Naive thymus-derived CD4-positive, alpha-beta T cell (primary cell): ENCODE results near the gene ANXA2. TPM values are rescaled to one million over a fixed set of nuclear protein-coding genes. Genes with fewer than 3 reads are reported as not detected.
A peak's percentile ranks its signal among the peaks of the same experiment; 100 is the strongest.

Experiments
- ATAC-seq: fragments of 150-1000 bp; cut with Tn5 transposase; 2 replicates; pipeline ENCODE4 v1.10.0; 2021; ENCODE audit warnings: mild to moderate bottlenecking, moderate library complexity
- CTCF ChIA-PET: fragments of 350-600 bp; sonication (Branson Sonifier 250); formaldehyde crosslinking; loops from one replicate; lab custom pipeline; 2021; ENCODE audit warnings: antibody characterized with exemption; lab: Charles Lee
- POLR2A ChIA-PET: fragments of 350-600 bp; sonication (Branson Sonifier 250); formaldehyde crosslinking; loops from one replicate; lab custom pipeline; 2021; ENCODE audit warnings: antibody characterized with exemption, inconsistent platforms; lab: Charles Lee
- DNase-seq, 9 donors: peaks; one replicate each; pipeline versions ENCODE4 v3.0.0 to v3.0.0-alpha.2; 2020 to 2022; ENCODE audit warnings: mixed read lengths in 1 of 9
- H3K27ac ChIP-seq: one replicate; pipeline ENCODE4 v1.7.0; 2013; ENCODE audit warnings: mild to moderate bottlenecking, low read depth, low read length, moderate library complexity
- H3K27me3 ChIP-seq, 2 donors: one replicate each; pipeline ENCODE4 v1.7.0; 2013; ENCODE audit warnings: low read length in 2 of 2, mild to moderate bottlenecking in 2 of 2, moderate library complexity in 2 of 2; ENCODE audit not compliant: control insufficient read depth in 2 of 2, insufficient read depth in 2 of 2
- H3K36me3 ChIP-seq, 3 experiments: 1 replicate in 2 of 3; 2 replicates in 1 of 3; pipeline ENCODE4 v1.7.0; 2013; ENCODE audit warnings: low read length in 3 of 3, mild to moderate bottlenecking in 3 of 3, moderate library complexity in 1 of 3; ENCODE audit not compliant: insufficient read depth in 3 of 3, control insufficient read depth in 2 of 3
- H3K4me1 ChIP-seq, 2 donors: one replicate each; pipeline ENCODE4 v1.7.0; 2013; ENCODE audit warnings: low read length in 2 of 2, mild to moderate bottlenecking in 2 of 2, moderate library complexity in 1 of 2; ENCODE audit not compliant: control insufficient read depth in 2 of 2, insufficient read depth in 2 of 2
- H3K4me3 ChIP-seq: 2 replicates; pipeline ENCODE4 v1.7.0; 2013; ENCODE audit warnings: mild to moderate bottlenecking, low read length
- H3K9me3 ChIP-seq, 3 experiments: 1 replicate in 2 of 3; 2 replicates in 1 of 3; pipeline ENCODE4 v1.7.0; 2013; ENCODE audit warnings: low read length in 3 of 3; ENCODE audit not compliant: control insufficient read depth in 2 of 3
- H3K27ac Mint-ChIP-seq, 9 donors: one replicate each; pipeline ENCODE4 v1.8.0; 2020 to 2022; ENCODE audit warnings: mixed read lengths in 9 of 9, mild to moderate bottlenecking in 8 of 9, moderate library complexity in 5 of 9, inconsistent platforms in 2 of 9
- H3K27me3 Mint-ChIP-seq, 5 donors: one replicate each; pipeline ENCODE4 v1.8.0; 2021 to 2022; ENCODE audit warnings: mixed read lengths in 5 of 5, mild to moderate bottlenecking in 1 of 5
- H3K36me3 Mint-ChIP-seq, 5 donors: one replicate each; pipeline ENCODE4 v1.8.0; 2020 to 2022; ENCODE audit warnings: mixed read lengths in 5 of 5, mild to moderate bottlenecking in 3 of 5, inconsistent platforms in 1 of 5
- H3K4me1 Mint-ChIP-seq, 7 donors: one replicate each; pipeline ENCODE4 v1.8.0; 2020 to 2022; ENCODE audit warnings: mixed read lengths in 7 of 7, mild to moderate bottlenecking in 3 of 7, inconsistent platforms in 1 of 7
- H3K4me3 Mint-ChIP-seq, 10 donors: one replicate each; pipeline ENCODE4 v1.8.0; 2020 to 2022; ENCODE audit warnings: mild to moderate bottlenecking in 10 of 10, mixed read lengths in 10 of 10, moderate library complexity in 6 of 10, inconsistent platforms in 2 of 10
- H3K9me3 Mint-ChIP-seq, 11 donors: one replicate each; pipeline ENCODE4 v1.8.0; 2020 to 2022; ENCODE audit warnings: mixed read lengths in 11 of 11, mild to moderate bottlenecking in 4 of 11, inconsistent platforms in 1 of 11, moderate library complexity in 1 of 11
- intact Hi-C, 2 donors: fragments of 100-400 bp; cut with micrococcal nuclease; formaldehyde crosslinking; loops; one replicate each; pipeline ENCODE4 v1.15.1; 2023
- polyA plus RNA-seq, 2 donors: library from polyadenylated mRNA; unstranded; fragments of 300-500 nt; fragmentation: Illumina TruSeq; gene quantifications; one replicate each; pipeline ENCODE4 v1.2.3, GENCODE V29; 2021
- total RNA-seq, 6 experiments: library from RNA in 5 of 6; stranded (reverse) in 5 of 6; gene quantifications; 1 replicate in 5 of 6; 2 replicates in 1 of 6; pipeline ENCODE4 v1.2.3 and lab custom pipeline; 2021 to 2026

The ANXA2 gene
- total RNA-seq (100 to 1,000 TPM in 2 of 5 experiments, 10 to 100 TPM in 3; 28.8 to 377 (median 42.4) TPM), polyA plus RNA-seq (10 to 100 TPM; 25.5 to 36.6 TPM), total RNA-seq (lab: John Stamatoyannopoulos, UW) (8.2 reads per million, percentile 32 among the genes with 10 or more reads in this experiment)

- DNase-seq (peak; percentile 49 to 85 (median 62)), ATAC-seq (peak; percentile 81)
- ChIA-PET POLR2A (interaction anchor here (0.5 to 2.3 kb wide), 17 partner anchors 9 to 1480 kb away, joined by 3 to 17 read pairs (median 3); no protein-coding TSS in a partner anchor), CTCF (interaction anchor here (0.8 kb wide), 1 partner anchor 82 kb away, joined by 3 read pairs; no protein-coding TSS in a partner anchor)
- intact Hi-C loops, result loop anchor here (1.0 to 5.0 kb wide), 12 partner anchors 9 to 1411 kb away; partner anchors contain the start of genes BNIP2 (in 2 of the 2), ICE2 (in 2 of the 2), GTF2A2 (in 1 of the 2) and RNF111 (in 1 of the 2)
- Mint-ChIP-seq H3K4me3 (peak within 1 kb of the TSS; percentile 83 to 98 (median 87)), H3K27me3 (peaks cover 0 to 7% (median 0%) of the 10 kb centered on the region in 5 donors), H3K9me3 (peaks cover 0 to 7% (median 0%) of the 10 kb centered on the region in 11 donors), H3K27ac (peak within 1 kb of the TSS; percentile 87 to 98 (median 95)), H3K4me1 (peaks cover 10 to 67% (median 33%) of the 10 kb centered on the region in 7 donors), H3K36me3 (peaks cover 0 to 30% (median 0%) of the 10 kb centered on the region in 5 donors)
- H3K9me3 ChIP-seq, result no peaks in the 10 kb centered on the region
- H3K27ac ChIP-seq, result peak within 1 kb of the TSS; percentile 61
- H3K36me3 ChIP-seq, result no peaks in the 10 kb centered on the region
- H3K4me3 ChIP-seq, result peak within 1 kb of the TSS; percentile 72
- no peaks in the 10 kb centered on the region for H3K27me3 ChIP-seq
- peaks cover 6 to 32% of the 10 kb centered on the region in 2 donors for H3K4me1 ChIP-seq
Measured at GRCh38 chr15:60397772-60398445, at the start of gene ANXA2. TSS of gene ANXA2 (minus strand) at chr15:60397986. CDS start at chr15:60386075, 11,911 bp downstream.

GRCh38 chr15:60444289-60444912 is 46.6 kb upstream of the ANXA2 start:
- Mint-ChIP-seq H3K4me3 (no peak overlapping the region), H3K36me3 (peaks cover 7 to 44% (median 14%) of the 10 kb centered on the region in 5 donors), H3K9me3 (no peaks in the 10 kb centered on the region), H3K27ac (no peak overlapping the region), H3K4me1 (peaks cover 0 to 9% (median 4%) of the 10 kb centered on the region in 7 donors), H3K27me3 (no peaks in the 10 kb centered on the region)
- Histone ChIP-seq H3K4me1 (no peaks in the 10 kb centered on the region), H3K36me3 (peaks cover 5 to 36% (median 6%) of the 10 kb centered on the region in 3 experiments), H3K9me3 (no peaks in the 10 kb centered on the region), H3K4me3 (no peak overlapping the region), H3K27me3 (no peaks in the 10 kb centered on the region), H3K27ac (no peak overlapping the region)
- POLR2A ChIA-PET, result interaction anchor here (0.7 kb wide), 1 partner anchor 46 kb away, joined by 3 read pairs; no protein-coding TSS in a partner anchor
- CTCF ChIA-PET, result interaction anchor here (0.7 to 4.4 kb wide), 2 partner anchors 86 to 111 kb away, joined by 3 to 27 read pairs; no protein-coding TSS in a partner anchor
- no peak for DNase-seq
- intact Hi-C loops, result loop anchor here (1.0 kb wide), 1 partner anchor 85 kb away; no protein-coding TSS in a partner anchor
- no peak for ATAC-seq

- Histone ChIP-seq H3K27ac (no peak overlapping the region), H3K9me3 (no peaks in the 10 kb centered on the region), H3K4me1 (no peaks in the 10 kb centered on the region), H3K4me3 (no peak overlapping the region), H3K36me3 (peaks cover 0 to 23% (median 4%) of the 10 kb centered on the region in 3 experiments), H3K27me3 (no peaks in the 10 kb centered on the region)
- Mint-ChIP-seq H3K4me1 (peaks cover 0 to 9% (median 4%) of the 10 kb centered on the region in 7 donors), H3K4me3 (no peak overlapping the region), H3K27me3 (no peaks in the 10 kb centered on the region), H3K27ac (no peak overlapping the region), H3K36me3 (peaks cover 2 to 30% (median 8%) of the 10 kb centered on the region in 5 donors), H3K9me3 (no peaks in the 10 kb centered on the region)
- CTCF ChIA-PET, result interaction anchor here (0.6 to 4.4 kb wide), 2 partner anchors 44 to 84 kb away, joined by 3 to 27 read pairs; no protein-coding TSS in a partner anchor
- DNase-seq (no peak), ATAC-seq (no peak)
- POLR2A ChIA-PET, result no interaction called here
- intact Hi-C loops, result no loop called here
Measured at GRCh38 chr15:60442763-60443162, 45.0 kb upstream of the ANXA2 start.

- Mint-ChIP-seq H3K4me3 (no peak overlapping the region), H3K9me3 (no peaks in the 10 kb centered on the region), H3K27ac (peak overlapping the region in 1 of 9 donors; percentile 43), H3K4me1 (peaks cover 0 to 9% (median 4%) of the 10 kb centered on the region in 7 donors), H3K27me3 (no peaks in the 10 kb centered on the region), H3K36me3 (peaks cover 0 to 25% (median 7%) of the 10 kb centered on the region in 5 donors)
- Histone ChIP-seq H3K27ac (no peak overlapping the region), H3K4me3 (no peak overlapping the region), H3K36me3 (peaks cover 0 to 23% (median 0%) of the 10 kb centered on the region in 3 experiments), H3K4me1 (no peaks in the 10 kb centered on the region), H3K9me3 (no peaks in the 10 kb centered on the region), H3K27me3 (no peaks in the 10 kb centered on the region)
- no peak for ATAC-seq
- intact Hi-C loops, result no loop called here
- DNase-seq, result no peak
- CTCF ChIA-PET, result interaction anchor here (0.6 to 4.4 kb wide), 3 partner anchors 45 to 479 kb away, joined by 3 to 27 read pairs (median 3); no protein-coding TSS in a partner anchor
- POLR2A ChIA-PET, result no interaction called here
Measured at GRCh38 chr15:60442031-60442650, 44.4 kb upstream of the ANXA2 start.

GRCh38 chr15:60441331-60441730 is 43.5 kb upstream of the ANXA2 start:
- Histone ChIP-seq H3K27ac (no peak overlapping the region), H3K9me3 (no peaks in the 10 kb centered on the region), H3K36me3 (peaks cover 0 to 23% (median 0%) of the 10 kb centered on the region in 3 experiments), H3K4me3 (no peak overlapping the region), H3K27me3 (no peaks in the 10 kb centered on the region), H3K4me1 (no peaks in the 10 kb centered on the region)
- peaks cover 0 to 9% (median 4%) of the 10 kb centered on the region in 7 donors for H3K4me1 Mint-ChIP-seq
- POLR2A ChIA-PET, result no interaction called here
- H3K27me3 Mint-ChIP-seq, result no peaks in the 10 kb centered on the region
- peaks cover 0 to 23% (median 6%) of the 10 kb centered on the region in 5 donors for H3K36me3 Mint-ChIP-seq
- CTCF ChIA-PET, result interaction anchor here (1.5 to 4.4 kb wide), 2 partner anchors 79 to 82 kb away, joined by 3 to 27 read pairs; no protein-coding TSS in a partner anchor
- ATAC-seq (no peak), DNase-seq (no peak)
- H3K27ac Mint-ChIP-seq, result peak overlapping the region in 1 of 9 donors; percentile 9
- intact Hi-C loops, result no loop called here
- no peaks in the 10 kb centered on the region for H3K9me3 Mint-ChIP-seq
- H3K4me3 Mint-ChIP-seq, result no peak overlapping the region

- Histone ChIP-seq H3K4me3 (no peak overlapping the region), H3K36me3 (peaks cover 0 to 35% (median 6%) of the 10 kb centered on the region in 3 experiments), H3K27me3 (no peaks in the 10 kb centered on the region), H3K27ac (no peak overlapping the region), H3K9me3 (no peaks in the 10 kb centered on the region), H3K4me1 (no peaks in the 10 kb centered on the region)
- H3K4me3 Mint-ChIP-seq, result no peak overlapping the region
- no peaks in the 10 kb centered on the region for H3K27me3 Mint-ChIP-seq
- no peak for DNase-seq
- peaks cover 0 to 29% (median 12%) of the 10 kb centered on the region in 5 donors for H3K36me3 Mint-ChIP-seq
- CTCF ChIA-PET, result no interaction called here
- no peak for ATAC-seq
- POLR2A ChIA-PET, result no interaction called here
- H3K9me3 Mint-ChIP-seq, result no peaks in the 10 kb centered on the region
- H3K4me1 Mint-ChIP-seq, result peaks cover 0 to 9% (median 4%) of the 10 kb centered on the region in 7 donors
- no peak overlapping the region for H3K27ac Mint-ChIP-seq
- intact Hi-C loops, result no loop called here
Measured at GRCh38 chr15:60438646-60439045, 40.9 kb upstream of the ANXA2 start.
